ENCODE results near the gene CTDSPL.

DNA sequence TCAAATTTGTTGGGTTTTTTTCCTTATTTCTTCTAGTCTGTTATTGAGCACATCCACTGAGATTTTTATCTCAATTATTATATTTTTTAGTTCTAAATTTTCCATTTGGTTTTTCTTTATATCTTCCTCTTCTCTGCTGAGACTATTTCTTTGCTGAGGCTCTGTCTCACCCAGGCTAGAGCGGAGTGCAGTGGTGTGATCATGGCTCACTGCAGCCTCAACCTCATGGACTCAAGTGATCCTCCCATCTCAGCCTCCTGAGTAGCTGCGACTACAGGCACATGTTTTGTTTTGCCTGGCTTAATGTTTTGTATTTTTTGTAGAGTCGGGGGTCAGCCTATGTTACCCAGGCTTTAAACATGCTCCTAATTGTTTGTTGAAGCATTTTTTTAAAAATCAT lies 10.2 kb downstream of the CTDSPL start:
- TF ChIP-seq, protein P1, sequence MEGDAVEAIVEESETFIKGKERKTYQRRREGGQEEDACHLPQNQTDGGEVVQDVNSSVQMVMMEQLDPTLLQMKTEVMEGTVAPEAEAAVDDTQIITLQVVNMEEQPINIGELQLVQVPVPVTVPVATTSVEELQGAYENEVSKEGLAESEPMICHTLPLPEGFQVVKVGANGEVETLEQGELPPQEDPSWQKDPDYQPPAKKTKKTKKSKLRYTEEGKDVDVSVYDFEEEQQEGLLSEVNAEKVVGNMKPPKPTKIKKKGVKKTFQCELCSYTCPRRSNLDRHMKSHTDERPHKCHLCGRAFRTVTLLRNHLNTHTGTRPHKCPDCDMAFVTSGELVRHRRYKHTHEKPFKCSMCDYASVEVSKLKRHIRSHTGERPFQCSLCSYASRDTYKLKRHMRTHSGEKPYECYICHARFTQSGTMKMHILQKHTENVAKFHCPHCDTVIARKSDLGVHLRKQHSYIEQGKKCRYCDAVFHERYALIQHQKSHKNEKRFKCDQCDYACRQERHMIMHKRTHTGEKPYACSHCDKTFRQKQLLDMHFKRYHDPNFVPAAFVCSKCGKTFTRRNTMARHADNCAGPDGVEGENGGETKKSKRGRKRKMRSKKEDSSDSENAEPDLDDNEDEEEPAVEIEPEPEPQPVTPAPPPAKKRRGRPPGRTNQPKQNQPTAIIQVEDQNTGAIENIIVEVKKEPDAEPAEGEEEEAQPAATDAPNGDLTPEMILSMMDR (IDR thresholded peaks at IDR 0.05; ENCODE audit: poor library complexity) = no peak
- no peak for TF ChIP-seq EZH2phosphoT487 (IDR thresholded peaks at IDR 0.05; ENCODE audit: low read depth, severe bottlenecking, unreplicated experiment)
- TF ChIP-seq EZH2 (IDR thresholded peaks at IDR 0.05; ENCODE audit: borderline replicate concordance) = no peak
